ENCODE results near the gene INTS11. TPM values are rescaled to one million over a fixed set of nuclear protein-coding genes. Genes with fewer than 3 reads are reported as not detected.

INTS11 gene
- total RNA-seq, 1 experiment from 2014 or later, result 139 TPM

- H3K27me3 ChIP-seq (ENCODE audit: insufficient read depth, low read length), result no peaks in the 10 kb centered on the region
- H4K20me1 ChIP-seq (ENCODE audit: control insufficient read depth, insufficient read depth, insufficient read length), result peaks cover 5% of the 10 kb centered on the region
- H3K36me3 Mint-ChIP-seq (ENCODE audit: insufficient read depth in 1 of 3, low read depth in 3 of 3), result peaks cover 16 to 60% (median 50%) of the 10 kb centered on the region in 3 experiments; a peak in 6 of 7 replicates
Observed at GRCh38 chr1:1319646-1319941, 4.9 kb downstream of the INTS11 start.

More at GRCh38 chr1:1319646-1319941, 4.9 kb downstream of the INTS11 start:
- DNase-seq, result no peak
- Histone ChIP-seq H4K91ac (ENCODE audit: insufficient read length, low read depth, low read length) (no peak overlapping the region), H3K27ac (ENCODE audit: insufficient read length, low read depth, low read length) (no peak overlapping the region), H2BK15ac (ENCODE audit: low read depth, low read length) (no peak overlapping the region), H3K14ac (ENCODE audit: insufficient read depth, low read length) (no peak overlapping the region), H2AFZ (ENCODE audit: low read length) (no peak overlapping the region), H4K8ac (replicated peaks; ENCODE audit: insufficient read length, low read depth, low read length) (no peak overlapping the region), H2AK5ac (ENCODE audit: insufficient read length, low read length) (no peak overlapping the region), H3K79me1 (ENCODE audit: insufficient read depth, low read depth, low read length, poor library complexity, severe bottlenecking) (peaks cover 8% of the 10 kb centered on the region), H3K18ac (ENCODE audit: insufficient read length, low read depth, low read length) (no peak overlapping the region), H3K4ac (ENCODE audit: low read depth, low read length) (no peak overlapping the region), H2BK20ac (ENCODE audit: low read depth, low read length, poor library complexity, severe bottlenecking) (no peak overlapping the region), H2BK5ac (ENCODE audit: insufficient read length, low read length) (no peak overlapping the region), H3K4me1 (ENCODE audit: insufficient read depth, low read length) (no peaks in the 10 kb centered on the region; the same call in 1 of the 2 replicates), H2BK120ac (ENCODE audit: low read depth, low read length, poor library complexity, severe bottlenecking) (no peak overlapping the region), H3K4me2 (ENCODE audit: insufficient read depth, insufficient read length, low read length) (no peak overlapping the region), H2BK12ac (ENCODE audit: insufficient read length, low read depth, low read length) (no peak overlapping the region), H4K5ac (ENCODE audit: insufficient read length, low read depth, low read length) (no peak overlapping the region), H3K23me2 (ENCODE audit: insufficient read length, low read depth, low read length, poor library complexity, severe bottlenecking) (peaks cover 4% of the 10 kb centered on the region), H3K56ac (ENCODE audit: insufficient read length, low read depth, low read length) (no peak overlapping the region), H3K9me3 (ENCODE audit: control insufficient read depth, low read depth, low read length) (no peaks in the 10 kb centered on the region), H3K9ac (ENCODE audit: extremely low read depth, insufficient read length, low read length) (no peak overlapping the region), H3K23ac (ENCODE audit: insufficient read length, low read depth, low read length) (no peak overlapping the region), H3K79me2 (ENCODE audit: insufficient read depth, low read length) (peaks cover 17% of the 10 kb centered on the region; the same call in 1 of the 2 replicates), H3T11ph (ENCODE audit: low read length) (no peak overlapping the region)
- TF ChIP-seq CTCF (conservative IDR thresholded peaks at IDR 0.05), result no peak
- H3K27ac Mint-ChIP-seq, result no peak overlapping the region
- no peak overlapping the region for H3K4me3 Mint-ChIP-seq
- WGBS (ENCODE audit: extremely low coverage, insufficient read length, low lambda C conversion rate), result no CpG with 5 or more reads among the region's 13 CpGs
- H3K27me3 Mint-ChIP-seq (ENCODE audit: low read depth), result no peaks in the 10 kb centered on the region
- H3K4me1 Mint-ChIP-seq, result peaks cover 10 to 29% of the 10 kb centered on the region in 2 experiments
- H3K9me3 Mint-ChIP-seq, result no peaks in the 10 kb centered on the region
